Vagina (tissue), 2 donors: ENCODE results near the gene PNPLA2.

Experiments
- POLR2A ChIP-seq, 2 donors: fragments of 450-650 bp; IDR thresholded peaks; one replicate each; pipeline ENCODE4 v1.6.1; 2017; ENCODE audit warnings: antibody characterized with exemption in 2 of 2, mild to moderate bottlenecking in 2 of 2, moderate library complexity in 2 of 2
- POLR2AphosphoS5 ChIP-seq, 2 donors: sonication (generic); formaldehyde crosslinking; IDR thresholded peaks; one replicate each; pipeline ENCODE4 v1.9.0; 2017; ENCODE audit warnings: antibody characterized with exemption in 2 of 2, mild to moderate bottlenecking in 2 of 2, low read depth in 1 of 2; ENCODE audit not compliant: insufficient read depth in 1 of 2

DNA sequence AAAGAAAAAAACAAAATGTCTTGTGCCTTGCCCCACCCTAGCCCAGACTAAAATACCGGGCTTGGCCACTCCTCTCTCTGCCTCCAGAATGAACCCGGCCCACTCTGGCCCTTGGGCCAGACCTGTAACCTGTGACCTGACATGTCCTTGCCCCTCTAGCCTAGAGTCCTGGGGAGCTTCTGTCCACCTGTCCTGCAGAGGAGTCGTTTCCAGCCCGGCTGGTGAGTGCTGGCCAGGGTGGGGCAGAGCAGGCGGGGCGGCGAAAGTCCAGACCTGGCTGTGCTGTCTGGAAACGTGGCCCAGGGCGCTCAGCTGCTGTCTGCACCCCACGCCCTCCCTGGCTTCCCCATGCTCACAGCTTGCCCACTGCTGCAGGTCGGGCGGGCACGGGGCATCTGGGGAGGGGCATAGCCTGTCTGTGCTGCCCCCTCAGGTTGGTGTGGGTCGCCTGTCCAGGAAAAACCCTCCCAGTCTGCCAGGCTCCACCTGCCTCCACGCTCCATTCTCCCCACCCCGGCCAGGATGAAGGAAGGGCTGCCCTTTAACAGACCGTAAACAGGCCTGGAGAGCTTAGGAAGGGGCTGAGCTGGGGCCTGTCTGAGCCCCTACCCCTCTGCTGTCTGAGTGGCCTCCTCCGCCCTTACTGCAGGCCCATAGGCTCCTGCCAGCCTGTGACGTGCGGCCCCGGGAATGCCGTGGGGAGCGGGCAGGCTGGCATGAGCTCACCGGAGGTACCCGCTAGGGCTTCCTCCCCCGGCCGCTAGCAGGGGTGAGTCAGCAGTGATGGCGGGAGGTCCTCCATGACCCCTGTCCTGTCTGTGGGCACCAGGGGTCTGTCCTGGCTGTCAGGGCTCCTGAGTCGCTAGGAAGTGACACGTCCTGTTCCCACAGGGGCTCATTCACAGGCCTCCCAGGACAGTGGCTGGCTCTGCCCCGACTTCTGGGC is 15.9 kb downstream of the PNPLA2 start:
- TF ChIP-seq POLR2AphosphoS5 (IDR thresholded peaks at IDR 0.05; ENCODE audit: insufficient read depth in 1 of 2, low read depth in 1 of 2) (peak in 1 of 2 donors; percentile 72), POLR2A (IDR thresholded peaks at IDR 0.05) (no peak)
